ENCODE results near the gene MAGI1. TPM values are rescaled to one million over a fixed set of nuclear protein-coding genes. Genes with fewer than 3 reads are reported as not detected.

MAGI1 gene
- polyA plus RNA-seq, 2 donors: 6.0 to 10.6 TPM

GRCh38 chr3:65712140-65712539, 326.6 kb downstream of the MAGI1 start:
- H3K36me3 ChIP-seq (ENCODE audit: control insufficient read depth in 2 of 2, insufficient read depth in 2 of 2, low read length in 1 of 2): no peaks in the 10 kb centered on the region
- no peaks in the 10 kb centered on the region for H3K27me3 ChIP-seq (ENCODE audit: control insufficient read depth in 1 of 2, insufficient read depth in 2 of 2, low read length in 2 of 2)
- H3K9me3 ChIP-seq (ENCODE audit: control insufficient read depth in 2 of 2, insufficient read depth in 1 of 2, low read depth in 1 of 2, low read length in 1 of 2): no peaks in the 10 kb centered on the region
- no peaks in the 10 kb centered on the region for H3K4me1 ChIP-seq (ENCODE audit: control insufficient read depth in 2 of 2, insufficient read depth in 2 of 2, low read length in 1 of 2)
- WGBS, 2 donors: 68 to 86% methylated on average over 5 of the region's 5 CpGs
- H3K27ac ChIP-seq (ENCODE audit: low read depth in 2 of 2, low read length in 1 of 2): no peak overlapping the region
- no peak overlapping the region for H3K4me3 ChIP-seq (ENCODE audit: low read depth in 1 of 2, low read length in 2 of 2)

GRCh38 chr3:65706776-65707568, 331.7 kb downstream of the MAGI1 start:
- H3K4me3 ChIP-seq (ENCODE audit: low read depth in 1 of 2, low read length in 2 of 2): no peak overlapping the region
- 65 to 69% methylated on average over 13 of the region's 13 CpGs for WGBS, 2 donors
- H3K4me1 ChIP-seq (ENCODE audit: control insufficient read depth in 2 of 2, insufficient read depth in 2 of 2, low read length in 1 of 2): no peaks in the 10 kb centered on the region
- H3K9me3 ChIP-seq (ENCODE audit: control insufficient read depth in 2 of 2, insufficient read depth in 1 of 2, low read depth in 1 of 2, low read length in 1 of 2): no peaks in the 10 kb centered on the region
- no peak overlapping the region for H3K27ac ChIP-seq (ENCODE audit: low read depth in 2 of 2, low read length in 1 of 2)
- H3K27me3 ChIP-seq (ENCODE audit: control insufficient read depth in 1 of 2, insufficient read depth in 2 of 2, low read length in 2 of 2): no peaks in the 10 kb centered on the region
- H3K36me3 ChIP-seq (ENCODE audit: control insufficient read depth in 2 of 2, insufficient read depth in 2 of 2, low read length in 1 of 2): no peaks in the 10 kb centered on the region

- H3K36me3 ChIP-seq (ENCODE audit: control insufficient read depth in 2 of 2, insufficient read depth in 2 of 2, low read length in 1 of 2): no peaks in the 10 kb centered on the region
These were observed 332.4 kb downstream of the MAGI1 start for GRCh38 chr3:65706301-65706700.

GRCh38 chr3:65703820-65704219, 334.9 kb downstream of the MAGI1 start:
- H3K27ac ChIP-seq (ENCODE audit: low read depth in 2 of 2, low read length in 1 of 2): no peak overlapping the region
- H3K9me3 ChIP-seq (ENCODE audit: control insufficient read depth in 2 of 2, insufficient read depth in 1 of 2, low read depth in 1 of 2, low read length in 1 of 2): no peaks in the 10 kb centered on the region
- H3K4me3 ChIP-seq (ENCODE audit: low read depth in 1 of 2, low read length in 2 of 2): no peak overlapping the region
- H3K27me3 ChIP-seq (ENCODE audit: control insufficient read depth in 1 of 2, insufficient read depth in 2 of 2, low read length in 2 of 2): no peaks in the 10 kb centered on the region
- WGBS, 2 donors: 83 to 85% methylated on average over 2 of the region's 2 CpGs
- H3K4me1 ChIP-seq (ENCODE audit: control insufficient read depth in 2 of 2, insufficient read depth in 2 of 2, low read length in 1 of 2): no peaks in the 10 kb centered on the region
- H3K36me3 ChIP-seq (ENCODE audit: control insufficient read depth in 2 of 2, insufficient read depth in 2 of 2, low read length in 1 of 2): no peaks in the 10 kb centered on the region

More at GRCh38 chr3:65706301-65706700, 332.4 kb downstream of the MAGI1 start:
- H3K27me3 ChIP-seq (ENCODE audit: control insufficient read depth in 1 of 2, insufficient read depth in 2 of 2, low read length in 2 of 2): no peaks in the 10 kb centered on the region
- H3K4me3 ChIP-seq (ENCODE audit: low read depth in 1 of 2, low read length in 2 of 2): no peak overlapping the region
- H3K27ac ChIP-seq (ENCODE audit: low read depth in 2 of 2, low read length in 1 of 2): no peak overlapping the region
- no peaks in the 10 kb centered on the region for H3K4me1 ChIP-seq (ENCODE audit: control insufficient read depth in 2 of 2, insufficient read depth in 2 of 2, low read length in 1 of 2)
- H3K9me3 ChIP-seq (ENCODE audit: control insufficient read depth in 2 of 2, insufficient read depth in 1 of 2, low read depth in 1 of 2, low read length in 1 of 2): no peaks in the 10 kb centered on the region
- WGBS, 2 donors: 78 to 90% methylated on average over 4 of the region's 4 CpGs

- Histone ChIP-seq H3K36me3 (ENCODE audit: control insufficient read depth in 2 of 2, insufficient read depth in 2 of 2, low read length in 1 of 2) (no peaks in the 10 kb centered on the region), H3K4me1 (ENCODE audit: control insufficient read depth in 2 of 2, insufficient read depth in 2 of 2, low read length in 1 of 2) (no peaks in the 10 kb centered on the region), H3K4me3 (ENCODE audit: low read depth in 1 of 2, low read length in 2 of 2) (no peak overlapping the region), H3K27me3 (ENCODE audit: control insufficient read depth in 1 of 2, insufficient read depth in 2 of 2, low read length in 2 of 2) (no peaks in the 10 kb centered on the region), H3K9me3 (ENCODE audit: control insufficient read depth in 2 of 2, insufficient read depth in 1 of 2, low read depth in 1 of 2, low read length in 1 of 2) (no peaks in the 10 kb centered on the region), H3K27ac (ENCODE audit: low read depth in 2 of 2, low read length in 1 of 2) (no peak overlapping the region)
- 88 to 90% methylated on average over 5 of the region's 5 CpGs for WGBS, 2 donors
These were observed 335.7 kb downstream of the MAGI1 start for GRCh38 chr3:65703026-65703425.

- H3K4me1 ChIP-seq (ENCODE audit: control insufficient read depth in 2 of 2, insufficient read depth in 2 of 2, low read length in 1 of 2): no peaks in the 10 kb centered on the region
- no peak overlapping the region for H3K4me3 ChIP-seq (ENCODE audit: low read depth in 1 of 2, low read length in 2 of 2)
- no peaks in the 10 kb centered on the region for H3K36me3 ChIP-seq (ENCODE audit: control insufficient read depth in 2 of 2, insufficient read depth in 2 of 2, low read length in 1 of 2)
- no peaks in the 10 kb centered on the region for H3K27me3 ChIP-seq (ENCODE audit: control insufficient read depth in 1 of 2, insufficient read depth in 2 of 2, low read length in 2 of 2)
- 85 to 88% methylated on average over 2 of the region's 2 CpGs for WGBS, 2 donors
- no peaks in the 10 kb centered on the region for H3K9me3 ChIP-seq (ENCODE audit: control insufficient read depth in 2 of 2, insufficient read depth in 1 of 2, low read depth in 1 of 2, low read length in 1 of 2)
- no peak overlapping the region for H3K27ac ChIP-seq (ENCODE audit: low read depth in 2 of 2, low read length in 1 of 2)
These were observed 336.5 kb downstream of the MAGI1 start for GRCh38 chr3:65702202-65702601.

- no peaks in the 10 kb centered on the region for H3K4me1 ChIP-seq (ENCODE audit: control insufficient read depth in 2 of 2, insufficient read depth in 2 of 2, low read length in 1 of 2)
- no peaks in the 10 kb centered on the region for H3K36me3 ChIP-seq (ENCODE audit: control insufficient read depth in 2 of 2, insufficient read depth in 2 of 2, low read length in 1 of 2)
- WGBS, 2 donors: 95 to 96% methylated on average over 4 of the region's 4 CpGs
- no peaks in the 10 kb centered on the region for H3K9me3 ChIP-seq (ENCODE audit: control insufficient read depth in 2 of 2, insufficient read depth in 1 of 2, low read depth in 1 of 2, low read length in 1 of 2)
- H3K4me3 ChIP-seq (ENCODE audit: low read depth in 1 of 2, low read length in 2 of 2): no peak overlapping the region
- H3K27me3 ChIP-seq (ENCODE audit: control insufficient read depth in 1 of 2, insufficient read depth in 2 of 2, low read length in 2 of 2): no peaks in the 10 kb centered on the region
- H3K27ac ChIP-seq (ENCODE audit: low read depth in 2 of 2, low read length in 1 of 2): no peak overlapping the region
These were observed 337.2 kb downstream of the MAGI1 start for GRCh38 chr3:65701516-65701915.

GRCh38 chr3:65689436-65689835, 349.3 kb downstream of the MAGI1 start:
- Histone ChIP-seq H3K27me3 (ENCODE audit: control insufficient read depth in 1 of 2, insufficient read depth in 2 of 2, low read length in 2 of 2) (no peaks in the 10 kb centered on the region), H3K27ac (ENCODE audit: low read depth in 2 of 2, low read length in 1 of 2) (no peak overlapping the region), H3K9me3 (ENCODE audit: control insufficient read depth in 2 of 2, insufficient read depth in 1 of 2, low read depth in 1 of 2, low read length in 1 of 2) (no peaks in the 10 kb centered on the region), H3K36me3 (ENCODE audit: control insufficient read depth in 2 of 2, insufficient read depth in 2 of 2, low read length in 1 of 2) (no peaks in the 10 kb centered on the region), H3K4me1 (ENCODE audit: control insufficient read depth in 2 of 2, insufficient read depth in 2 of 2, low read length in 1 of 2) (no peaks in the 10 kb centered on the region), H3K4me3 (ENCODE audit: low read depth in 1 of 2, low read length in 2 of 2) (no peak overlapping the region)
- WGBS, 2 donors: 71% methylated on average over 3 of the region's 3 CpGs

GRCh38 chr3:65687741-65688140, 351.0 kb downstream of the MAGI1 start:
- Histone ChIP-seq H3K4me1 (ENCODE audit: control insufficient read depth in 2 of 2, insufficient read depth in 2 of 2, low read length in 1 of 2) (no peaks in the 10 kb centered on the region), H3K36me3 (ENCODE audit: control insufficient read depth in 2 of 2, insufficient read depth in 2 of 2, low read length in 1 of 2) (no peaks in the 10 kb centered on the region), H3K27ac (ENCODE audit: low read depth in 2 of 2, low read length in 1 of 2) (no peak overlapping the region), H3K27me3 (ENCODE audit: control insufficient read depth in 1 of 2, insufficient read depth in 2 of 2, low read length in 2 of 2) (no peaks in the 10 kb centered on the region), H3K4me3 (ENCODE audit: low read depth in 1 of 2, low read length in 2 of 2) (no peak overlapping the region), H3K9me3 (ENCODE audit: control insufficient read depth in 2 of 2, insufficient read depth in 1 of 2, low read depth in 1 of 2, low read length in 1 of 2) (no peaks in the 10 kb centered on the region)
- 91 to 92% methylated on average over 5 of the region's 5 CpGs for WGBS, 2 donors

GRCh38 chr3:65685621-65686235, 353.0 kb downstream of the MAGI1 start:
- H3K27me3 ChIP-seq (ENCODE audit: control insufficient read depth in 1 of 2, insufficient read depth in 2 of 2, low read length in 2 of 2): no peaks in the 10 kb centered on the region
- no peaks in the 10 kb centered on the region for H3K9me3 ChIP-seq (ENCODE audit: control insufficient read depth in 2 of 2, insufficient read depth in 1 of 2, low read depth in 1 of 2, low read length in 1 of 2)
- H3K36me3 ChIP-seq (ENCODE audit: control insufficient read depth in 2 of 2, insufficient read depth in 2 of 2, low read length in 1 of 2): no peaks in the 10 kb centered on the region
- WGBS, 2 donors: 59 to 62% methylated on average over 5 of the region's 5 CpGs
- no peaks in the 10 kb centered on the region for H3K4me1 ChIP-seq (ENCODE audit: control insufficient read depth in 2 of 2, insufficient read depth in 2 of 2, low read length in 1 of 2)
- H3K27ac ChIP-seq (ENCODE audit: low read depth in 2 of 2, low read length in 1 of 2): no peak overlapping the region
- H3K4me3 ChIP-seq (ENCODE audit: low read depth in 1 of 2, low read length in 2 of 2): no peak overlapping the region
